HG03066 (cell line): ENCODE data around the gene MVB12B.
"Not testable (repeated sequence)": the region's sequence is repeated elsewhere in the genome, so short reads cannot be mapped to it uniquely, and the experiment has no call there.

Experiments
- ATAC-seq: cut with Tn5 transposase; IDR thresholded peaks from one replicate; pipeline ENCODE4 v1.9.1; 2021; ENCODE audit warnings: low read depth; ENCODE audit not compliant: unreplicated experiment

MVB12B gene

DNA sequence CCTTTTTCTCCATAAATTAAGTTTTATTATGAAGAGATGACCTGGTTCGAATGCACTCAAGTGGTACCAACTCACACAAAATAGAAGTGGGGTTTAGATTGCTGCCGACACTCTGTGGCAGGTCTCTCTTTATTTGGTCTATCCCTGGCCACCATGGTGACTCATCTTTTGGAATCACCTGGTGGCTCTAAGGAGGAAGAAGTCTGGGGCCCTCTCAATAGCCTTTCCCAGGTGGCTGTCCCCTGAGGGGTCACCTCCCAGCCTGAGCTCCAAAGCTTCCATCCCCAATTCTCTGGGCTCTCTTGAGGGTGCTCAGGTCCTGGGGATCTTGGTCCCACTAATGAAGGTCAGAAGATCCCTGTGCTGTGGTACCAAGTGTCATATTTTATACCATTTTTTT is 136.8 kb downstream of the MVB12B start:
- no peak for ATAC-seq

DNA sequence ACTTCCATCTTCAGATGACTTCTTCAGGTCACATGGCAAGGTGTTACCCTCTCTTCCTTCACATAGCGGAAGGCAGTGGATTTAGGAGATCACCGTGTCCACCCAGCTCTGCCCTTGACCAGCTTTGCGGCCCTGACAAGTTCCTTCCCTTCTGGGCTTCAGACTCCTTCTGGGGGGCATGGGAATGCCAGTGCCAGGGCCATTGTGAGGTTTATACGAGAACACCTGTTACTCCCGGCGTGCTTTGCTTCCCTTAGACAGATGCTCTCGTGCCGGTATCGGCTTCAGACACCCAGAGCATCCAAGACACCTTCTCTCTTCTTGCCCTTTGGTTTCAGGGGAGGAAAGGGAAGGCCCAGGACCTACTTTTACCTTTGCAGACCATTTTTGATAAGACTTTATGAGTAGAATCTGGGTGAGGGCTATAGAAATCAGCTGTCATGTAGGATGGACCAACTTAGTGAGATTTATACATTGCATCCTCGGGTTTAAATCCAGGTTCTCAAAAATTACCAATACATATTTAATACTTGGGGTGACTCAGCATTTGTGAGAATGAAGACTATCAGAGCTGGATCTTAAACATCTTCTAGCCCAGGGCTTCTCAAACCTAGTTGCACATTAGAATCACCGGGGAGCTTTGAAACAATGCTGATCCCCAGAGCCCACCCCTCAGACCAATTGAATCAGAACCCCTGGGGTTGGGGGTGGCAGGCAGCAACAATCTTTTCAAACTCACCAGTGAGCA is 138.2 kb downstream of the MVB12B start:
- no peak for ATAC-seq

DNA sequence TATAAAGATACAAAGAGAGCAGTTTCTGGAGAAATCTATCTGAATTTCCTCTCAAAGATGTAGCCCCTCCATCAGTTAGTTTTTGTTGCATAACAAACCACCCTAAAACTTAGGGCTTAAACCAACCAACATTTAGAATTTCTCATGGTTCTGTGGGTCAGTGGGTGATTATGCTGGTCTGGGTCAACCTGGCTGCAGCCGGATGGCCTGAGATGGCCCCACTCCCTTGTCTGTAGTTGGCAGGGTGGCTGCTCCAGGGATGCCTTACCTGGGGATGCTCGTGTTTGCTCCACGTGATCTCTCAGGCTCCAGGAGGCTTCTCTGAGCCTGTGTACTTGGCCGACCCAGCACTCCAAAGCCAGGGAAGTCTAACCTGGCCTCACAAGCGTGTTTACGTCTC is 139.3 kb downstream of the MVB12B start:
- no peak for ATAC-seq

DNA sequence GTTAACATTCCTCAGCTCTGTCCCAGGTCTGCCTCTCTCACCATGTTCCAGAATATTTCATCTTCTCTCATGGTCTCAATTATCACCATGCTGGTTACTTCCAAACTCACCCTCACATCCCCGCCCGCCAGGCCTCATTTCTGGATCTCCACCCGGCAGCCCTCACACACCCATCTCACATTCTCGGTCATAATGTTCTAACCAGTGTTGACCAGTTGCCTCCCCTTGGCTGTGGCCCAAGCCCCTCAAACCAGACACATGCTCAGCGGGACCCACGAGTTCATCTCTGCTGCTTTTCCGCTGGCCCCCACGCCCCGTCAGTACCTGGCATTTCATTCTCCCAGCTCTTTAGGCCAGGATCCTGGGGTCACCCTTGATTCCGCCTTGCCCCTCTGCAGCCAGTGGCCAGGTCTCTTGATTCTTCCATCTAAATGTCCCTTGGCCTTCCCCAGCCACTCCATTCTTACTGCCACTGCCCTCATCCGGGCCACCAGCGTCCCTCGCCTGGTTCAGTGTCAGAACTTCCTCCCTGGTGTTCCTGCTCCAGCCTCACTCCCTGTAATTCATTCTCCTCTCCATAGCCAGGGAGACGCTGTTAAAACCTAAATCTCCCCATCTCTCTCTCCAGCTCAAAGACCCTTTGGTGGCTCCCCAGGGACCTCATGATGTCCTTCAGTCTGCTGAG is 141.7 kb downstream of the MVB12B start:
- ATAC-seq, result no peak

DNA sequence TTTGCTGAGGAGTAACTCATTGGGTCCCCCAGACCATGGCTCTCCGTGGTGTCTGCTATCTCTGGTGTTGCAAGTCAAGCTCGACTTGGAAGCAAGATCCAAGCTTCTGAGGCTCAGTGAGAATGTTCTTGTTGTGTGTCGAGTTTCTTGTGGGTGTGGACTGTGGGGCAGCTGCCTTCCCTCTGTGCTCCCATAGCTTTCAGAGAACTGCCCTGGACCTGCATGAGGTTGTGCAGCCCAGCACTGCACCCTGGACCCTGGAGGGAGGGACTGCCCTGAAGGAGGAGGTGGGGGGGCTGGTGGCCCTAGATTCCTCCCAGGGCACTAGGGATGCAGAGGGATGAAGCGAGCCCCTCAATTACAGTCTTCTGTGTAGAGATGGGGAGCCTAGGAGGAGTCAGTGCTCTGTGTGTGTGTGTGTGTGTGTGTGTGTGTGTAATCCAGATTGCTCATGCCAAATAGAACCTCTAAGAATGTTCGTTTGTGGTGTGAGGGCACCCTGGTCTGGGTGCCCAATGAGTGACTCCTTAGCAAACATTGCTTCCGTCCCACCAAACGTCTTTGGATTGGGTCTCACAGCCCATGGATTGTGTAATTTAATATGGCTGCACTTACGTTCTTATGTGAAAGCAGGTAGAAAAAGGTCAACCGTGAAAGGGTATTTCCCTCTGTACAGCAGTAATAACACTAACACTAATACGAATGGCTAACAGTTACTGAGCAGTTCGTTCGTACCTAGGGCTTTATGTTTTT is 143.8 kb downstream of the MVB12B start:
- no peak for ATAC-seq

DNA sequence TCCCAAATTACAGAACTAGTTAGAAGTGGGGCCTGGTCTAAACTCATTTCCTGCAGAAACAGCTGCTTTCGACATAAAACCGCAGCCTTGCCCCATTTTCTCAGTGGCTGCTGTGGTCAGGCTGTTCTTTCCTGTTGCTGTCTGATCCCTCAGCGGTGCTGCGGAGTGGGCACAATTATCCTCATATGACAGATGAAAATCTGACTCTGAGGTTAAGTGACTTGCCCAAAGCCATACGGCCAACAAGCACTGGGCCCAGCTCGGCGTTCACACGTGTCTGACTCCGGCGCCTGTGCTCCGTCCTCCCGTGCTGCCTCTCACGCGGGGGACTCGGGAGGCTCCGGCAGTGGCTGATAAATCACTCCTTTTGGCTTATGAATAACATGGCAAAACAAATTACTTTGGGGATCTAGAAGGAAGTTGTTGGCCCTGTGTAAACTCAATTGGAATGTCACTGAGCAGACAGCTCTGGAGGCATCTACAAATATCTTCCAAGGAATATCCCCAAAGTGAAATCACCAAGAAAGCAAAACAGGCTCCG is 144.5 kb downstream of the MVB12B start:
- no peak for ATAC-seq

DNA sequence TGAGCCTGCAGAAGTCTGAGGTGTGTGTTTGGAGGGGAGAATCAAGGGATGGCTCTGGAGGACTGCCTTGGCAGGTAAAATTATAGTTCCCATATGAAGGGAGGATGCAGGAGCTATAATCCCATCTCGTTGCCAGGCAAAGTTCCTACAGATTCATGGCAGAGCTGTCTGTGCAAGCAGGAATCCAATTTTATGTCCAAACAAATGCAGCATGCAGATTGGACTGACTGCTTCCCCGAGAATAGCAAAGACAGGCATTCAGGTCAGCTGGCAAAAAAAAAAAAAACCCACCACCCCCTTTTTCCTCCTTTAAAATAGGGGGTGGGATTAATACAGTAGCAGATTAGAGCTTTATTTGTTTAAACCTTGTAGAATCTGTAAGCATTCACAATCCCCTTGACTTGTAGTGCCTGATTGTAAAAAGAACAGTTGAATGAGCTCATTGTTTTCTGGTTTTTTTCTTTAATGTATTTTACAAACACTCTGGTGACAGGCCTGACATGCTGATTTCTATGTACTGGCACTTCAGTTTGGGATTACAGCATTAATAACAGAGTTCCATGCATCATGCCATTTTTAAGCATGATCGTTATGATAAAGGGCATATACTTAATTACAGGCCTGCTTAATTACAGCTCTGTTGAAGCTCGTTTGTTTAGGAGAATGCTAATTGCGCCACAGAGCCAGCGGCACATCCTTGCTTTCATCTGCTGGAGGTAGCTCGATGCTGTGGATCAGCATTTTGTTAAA is 145.7 kb downstream of the MVB12B start:
- ATAC-seq, result no peak

DNA sequence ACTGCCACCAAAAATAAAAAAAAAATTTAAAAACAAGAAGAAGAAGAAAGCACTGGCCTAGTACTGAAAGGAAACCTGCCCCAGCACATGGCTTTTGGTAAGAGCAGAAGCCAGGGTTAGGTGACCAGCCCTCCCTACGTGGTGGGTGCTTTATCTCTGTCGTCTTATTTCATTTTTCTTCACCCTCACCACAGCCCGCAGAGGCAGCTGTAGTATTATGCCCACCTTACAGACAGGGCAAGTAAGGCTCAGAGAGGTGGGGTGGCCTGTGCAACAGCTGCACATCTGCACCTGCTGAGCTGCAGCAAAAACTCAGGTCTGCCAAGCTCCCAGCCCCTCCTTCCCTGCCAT is 146.3 kb downstream of the MVB12B start:
- ATAC-seq, result no peak

DNA sequence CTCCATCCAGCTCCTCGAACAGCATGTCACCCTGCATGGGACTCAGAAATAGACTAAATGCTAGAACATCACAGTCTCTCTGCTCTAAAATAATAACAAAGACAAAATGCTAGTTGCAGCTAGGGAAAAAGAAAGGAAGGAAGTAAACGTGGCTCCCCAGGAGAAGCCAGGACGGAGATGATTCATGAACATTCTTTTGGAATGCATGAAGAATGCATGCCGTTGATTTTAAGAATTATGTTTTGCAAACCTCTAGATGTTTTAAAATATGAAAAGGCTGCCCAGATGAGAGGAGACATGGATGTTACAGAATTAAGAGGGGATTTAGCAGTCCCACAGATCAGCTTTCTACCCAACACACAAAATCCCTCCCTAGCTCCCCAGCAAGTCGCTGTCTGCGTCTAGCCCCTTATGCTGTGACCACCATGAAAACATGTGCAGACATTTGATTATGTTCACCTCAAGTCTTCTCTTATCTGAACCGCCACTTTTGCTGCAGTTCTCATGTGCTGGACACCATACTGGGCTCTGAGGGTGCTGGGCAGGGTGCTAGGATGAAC is 147.7 kb downstream of the MVB12B start:
- ATAC-seq, result no peak

DNA sequence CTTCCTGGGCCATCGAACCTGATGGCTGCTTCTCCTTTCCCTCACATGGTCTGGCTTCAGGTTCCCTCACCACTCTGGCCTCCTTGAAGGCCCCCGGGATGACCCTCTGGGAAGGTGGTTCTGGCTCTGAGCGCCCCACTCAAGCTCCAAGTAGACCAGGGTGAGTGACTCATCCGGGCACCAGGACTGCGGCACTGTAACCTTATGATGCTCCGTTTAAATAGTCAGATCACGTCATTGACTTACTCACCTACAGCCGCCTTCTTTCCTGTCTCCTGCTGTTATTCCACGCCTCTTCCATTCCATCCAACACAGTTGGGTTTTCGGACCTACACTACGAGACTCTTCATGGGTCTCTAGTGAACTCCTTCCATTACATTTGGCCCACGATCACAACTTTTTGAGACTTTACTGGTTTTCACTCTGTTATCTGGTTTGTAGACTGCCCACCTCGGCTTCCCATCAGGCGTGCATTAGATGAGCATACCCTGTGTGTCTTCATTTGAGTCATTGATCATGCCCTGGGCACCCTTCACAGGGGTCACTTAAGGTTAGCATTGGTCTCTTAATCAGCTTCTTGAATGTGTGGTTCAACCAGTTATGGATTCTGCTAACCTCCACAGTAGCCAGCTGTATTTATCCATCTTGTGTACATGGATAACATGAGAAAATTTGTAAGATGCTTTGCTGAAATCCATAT is 148.3 kb downstream of the MVB12B start:
- ATAC-seq, result no peak

DNA sequence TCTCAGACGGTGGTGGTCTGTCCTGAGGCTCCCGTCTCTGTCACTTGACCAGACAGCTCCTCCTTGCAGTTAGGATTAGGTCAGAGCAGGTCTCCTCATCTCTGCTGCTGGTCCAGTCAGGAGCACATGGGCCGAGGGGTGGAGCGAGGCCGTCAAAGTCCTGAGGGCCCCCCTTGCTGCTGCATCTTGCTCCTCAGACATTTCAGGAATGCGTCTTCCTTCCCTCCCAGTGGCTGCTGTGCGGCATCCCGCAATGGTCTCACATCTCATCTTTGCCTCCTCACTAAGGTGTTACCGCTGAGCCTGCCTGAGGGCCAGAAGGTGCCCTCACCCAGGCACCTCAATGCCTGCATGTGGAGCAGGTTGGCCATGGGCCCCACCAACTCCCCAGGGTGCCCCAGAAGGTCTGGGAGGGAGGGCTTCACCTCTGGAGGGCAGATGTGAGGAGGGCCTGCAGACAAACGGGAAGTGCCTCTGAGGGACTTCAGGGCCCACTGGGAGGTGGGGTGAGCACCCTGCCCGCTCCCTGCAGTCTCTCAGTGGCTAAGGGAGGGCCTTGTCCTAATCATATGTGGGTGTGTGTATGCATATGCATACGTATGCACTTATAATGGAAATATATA is 149.4 kb downstream of the MVB12B start:
- ATAC-seq, result no peak

DNA sequence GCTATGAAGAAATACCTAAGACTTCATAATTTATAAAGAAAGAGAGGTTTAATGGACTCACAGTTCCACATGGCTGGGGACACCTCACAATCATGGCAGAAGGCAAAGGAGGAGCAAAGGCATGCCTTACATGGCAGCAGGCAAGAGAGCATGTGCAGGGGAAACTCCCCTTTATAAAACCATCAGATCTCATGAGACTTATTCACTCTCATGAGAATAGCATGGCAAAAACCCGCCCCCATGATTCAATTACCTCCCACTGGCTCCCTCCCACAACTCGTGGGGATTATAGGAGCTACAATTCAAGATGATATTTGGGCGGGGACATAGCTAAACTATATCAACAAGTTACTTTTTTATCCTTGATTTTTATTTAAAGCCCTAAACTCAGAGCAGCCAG is 150.8 kb downstream of the MVB12B start:
- ATAC-seq, result not testable (repeated sequence)

DNA sequence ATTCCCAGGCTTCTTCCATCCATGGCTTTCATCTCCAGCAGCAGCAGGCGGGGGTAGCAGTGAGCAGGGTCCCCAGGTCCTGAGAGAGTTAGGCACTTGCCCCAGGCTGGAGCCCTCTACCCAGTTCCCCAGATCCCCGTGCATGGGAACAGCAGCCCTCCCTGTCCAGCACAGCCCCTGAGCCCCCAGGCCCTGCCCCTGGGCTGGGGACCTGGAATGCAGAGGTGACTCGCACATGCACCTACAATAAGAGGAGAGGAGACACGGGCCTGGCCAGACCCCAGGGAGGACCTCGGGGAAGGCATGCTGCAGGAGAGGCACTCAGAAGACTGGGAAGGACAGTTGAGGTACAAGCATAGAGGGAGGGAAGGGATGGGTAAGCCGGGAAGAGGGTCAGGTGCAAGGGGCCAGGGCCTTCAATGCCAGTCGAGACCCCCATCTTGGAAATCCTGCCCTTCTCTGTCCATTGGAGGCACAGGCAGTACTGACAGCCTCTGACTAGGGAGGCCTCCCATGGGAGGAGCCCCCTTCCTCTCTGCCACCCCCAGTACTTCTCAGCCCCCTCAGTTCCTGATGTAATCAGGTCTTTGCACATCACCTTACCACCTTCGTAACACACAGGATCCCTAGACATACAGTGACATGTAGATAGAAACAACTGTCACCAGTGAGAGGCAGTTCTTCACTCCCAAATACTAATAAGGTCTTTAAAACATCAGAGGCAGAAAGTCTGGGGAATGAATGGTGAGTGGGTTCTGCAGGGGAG is 151.8 kb downstream of the MVB12B start:
- no peak for ATAC-seq

DNA sequence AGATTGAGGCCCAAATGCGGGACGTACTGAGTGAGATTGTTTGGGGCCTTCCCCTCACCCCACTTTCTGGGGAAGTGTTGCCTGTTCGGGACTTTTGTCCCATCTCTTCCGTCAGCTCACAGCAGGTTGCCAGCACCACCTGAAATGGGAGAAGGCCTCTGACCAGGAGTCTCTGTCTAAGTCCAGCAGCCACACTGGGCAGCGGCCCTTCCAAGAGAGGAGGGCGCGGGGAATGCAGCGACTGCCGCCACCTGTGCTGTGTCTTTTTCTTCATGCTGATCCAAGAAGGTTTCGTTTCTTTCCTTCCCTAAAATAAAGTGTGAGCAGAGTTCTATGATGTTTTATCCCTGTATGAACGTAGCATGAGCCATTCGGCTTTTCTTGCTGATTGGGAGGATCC is 152.9 kb downstream of the MVB12B start:
- ATAC-seq, result no peak

DNA sequence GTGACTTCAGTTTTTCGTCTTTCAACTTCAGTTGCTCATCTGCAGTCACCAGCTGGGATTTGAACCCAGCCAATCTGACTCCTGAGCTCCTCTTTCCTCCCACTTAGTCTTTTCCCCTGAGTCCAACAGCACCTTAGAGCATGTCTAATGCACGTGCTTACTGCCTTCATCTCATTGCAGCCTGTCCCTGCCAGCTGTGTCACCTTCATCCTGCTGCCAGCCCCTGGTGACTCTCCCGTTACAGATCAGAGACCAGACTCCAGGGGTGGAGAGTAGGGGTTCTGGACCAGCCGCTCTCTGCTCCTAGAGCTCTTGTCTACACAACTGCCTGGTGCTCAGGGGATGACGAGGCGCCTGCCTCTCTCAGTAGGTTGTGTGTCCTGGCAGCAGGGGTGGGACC is 154.2 kb downstream of the MVB12B start:
- no peak for ATAC-seq

DNA sequence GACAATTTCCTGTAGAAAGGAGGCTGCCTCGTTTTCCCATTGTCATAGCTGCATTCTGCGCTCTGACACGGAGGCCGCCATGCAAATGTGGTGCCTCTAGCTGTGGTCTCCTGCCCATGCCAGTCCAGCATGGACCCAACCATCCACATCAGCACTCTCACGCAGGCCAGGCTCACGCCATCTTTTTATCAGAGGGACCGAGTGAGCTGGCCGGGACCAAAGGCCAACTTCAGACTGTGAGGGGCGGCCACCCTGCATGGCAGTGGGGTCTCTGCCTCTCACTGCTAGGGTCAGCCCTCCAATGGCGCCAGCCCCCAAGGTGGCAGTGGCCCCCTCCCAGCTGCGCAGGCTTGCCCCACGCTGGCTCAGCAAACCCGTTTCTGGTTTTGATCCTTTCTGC is 155.2 kb downstream of the MVB12B start:
- no peak for ATAC-seq

DNA sequence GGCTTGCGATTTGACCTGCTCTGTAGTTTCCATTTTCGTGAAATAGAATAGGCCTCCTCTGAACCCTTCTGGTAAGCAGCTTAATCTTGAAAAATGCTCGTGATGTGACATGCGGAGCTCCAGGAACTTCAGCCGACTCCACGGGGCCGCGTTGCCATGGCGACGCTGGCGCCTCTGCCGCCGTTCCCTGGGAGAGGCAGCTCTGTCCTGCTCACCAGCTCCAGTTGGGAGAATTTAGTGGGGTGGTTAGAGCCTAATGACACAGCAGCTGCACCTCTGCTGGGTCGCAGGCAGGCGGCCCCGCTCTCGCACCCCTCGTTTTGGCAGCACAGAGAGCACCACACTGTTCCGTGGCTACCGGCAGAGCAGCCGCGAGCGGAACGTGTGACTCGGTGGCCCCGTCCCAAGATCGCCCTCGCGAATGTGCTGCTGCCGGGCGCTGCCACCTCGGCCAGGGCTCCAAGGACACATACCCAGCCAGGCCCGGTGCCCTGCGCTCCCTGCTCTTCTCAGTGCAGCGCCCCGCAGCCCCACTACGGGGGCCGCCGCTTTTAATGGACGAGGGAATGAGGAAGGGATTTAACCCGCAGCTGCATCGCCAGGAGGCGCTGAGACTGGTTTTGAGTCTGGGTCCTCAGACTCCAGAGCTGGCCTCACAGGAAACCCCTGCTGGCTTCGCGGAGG is 155.9 kb downstream of the MVB12B start:
- no peak for ATAC-seq

DNA sequence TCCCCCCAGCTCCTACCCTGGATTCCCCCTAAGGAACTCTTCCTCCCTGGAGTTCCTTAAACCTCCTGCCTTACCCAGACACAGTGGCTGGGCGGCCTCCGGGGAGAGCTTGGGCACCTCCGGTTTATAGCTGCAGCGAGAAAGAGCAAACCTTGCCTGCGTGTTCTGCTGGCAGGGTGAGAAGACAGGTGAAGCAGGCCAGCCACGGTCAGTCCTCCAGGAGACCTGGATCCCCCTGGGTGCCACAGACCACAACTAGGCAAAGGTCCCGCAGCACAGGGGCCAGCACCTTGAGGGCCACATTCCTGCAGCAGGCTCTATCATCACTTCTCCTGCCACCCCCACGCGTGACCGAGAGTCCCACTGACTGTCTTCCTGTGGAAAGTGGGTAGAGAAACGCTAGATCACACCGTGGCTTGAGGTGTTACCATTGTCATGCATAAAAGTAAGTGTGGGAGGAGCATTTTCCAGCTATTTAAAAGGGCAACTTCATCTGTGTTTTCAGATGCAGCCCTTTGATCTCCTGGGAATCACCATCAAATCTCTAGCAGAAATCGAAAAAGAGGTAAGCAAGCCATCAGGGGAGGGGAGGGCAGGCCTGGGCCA is 156.9 kb downstream of the MVB12B start:
- ATAC-seq, result no peak
